Karpas-422 (cell line): ENCODE data around the gene SLC25A17. TPM values are rescaled to one million over a fixed set of nuclear protein-coding genes. Genes with fewer than 3 reads are reported as not detected.
A peak's percentile ranks its signal among the peaks of the same experiment; 100 is the strongest.
"Not testable (repeated sequence)": the region's sequence is repeated elsewhere in the genome, so short reads cannot be mapped to it uniquely, and the experiment has no call there.

ENCODE experiments used
- DNase-seq: peaks from one replicate; pipeline ENCODE4 v3.0.0-alpha.2; 2015
- H2AFZ ChIP-seq: fragments of 200-600 bp; sonication (generic); 2 replicates; pipeline ENCODE4 v1.6.1; 2014; ENCODE audit warnings: antibody characterized with exemption, low read length, mixed read lengths
- H3K27ac ChIP-seq: fragments of 200-600 bp; sonication (generic); 2 replicates; pipeline ENCODE4 v1.5.1; 2014; ENCODE audit warnings: mild to moderate bottlenecking, low read length, moderate library complexity
- H3K27me3 ChIP-seq: fragments of 200-600 bp; sonication (generic); 2 replicates; pipeline ENCODE4 v1.6.1; 2014; ENCODE audit warnings: low read length, mixed read lengths
- H3K36me3 ChIP-seq: fragments of 200-600 bp; sonication (generic); 2 replicates; pipeline ENCODE4 v1.6.1; 2014; ENCODE audit warnings: low read length, mixed read lengths; ENCODE audit not compliant: insufficient read depth
- H3K4me1 ChIP-seq: fragments of 200-600 bp; sonication (generic); 2 replicates; pipeline ENCODE4 v1.6.1; 2014; ENCODE audit warnings: mild to moderate bottlenecking, low read length, mixed read lengths
- H3K4me2 ChIP-seq: fragments of 200-600 bp; sonication (generic); 2 replicates; pipeline ENCODE4 v1.6.1; 2014; ENCODE audit warnings: low read length, low read depth, mild to moderate bottlenecking; ENCODE audit not compliant: poor library complexity, severe bottlenecking
- H3K4me3 ChIP-seq: fragments of 200-600 bp; sonication (generic); 2 replicates; pipeline ENCODE4 v1.5.1; 2014; ENCODE audit warnings: mild to moderate bottlenecking, antibody characterized with exemption, low read length, mixed read lengths
- H3K79me2 ChIP-seq: fragments of 200-600 bp; sonication (generic); 2 replicates; pipeline ENCODE4 v1.6.1; 2014; ENCODE audit warnings: mild to moderate bottlenecking, low read length, mixed read lengths
- H3K9ac ChIP-seq: fragments of 200-600 bp; sonication (generic); 2 replicates; pipeline ENCODE4 v1.6.0; 2014; ENCODE audit warnings: low read length
- H3K9me2 ChIP-seq: fragments of 200-600 bp; sonication (generic), shearing (Covaris generic); replicated peaks from 2 replicates; pipeline ENCODE4 v1.6.0; 2014; ENCODE audit warnings: mild to moderate bottlenecking, low read length, moderate library complexity; ENCODE audit not compliant: insufficient read depth
- H3K9me3 ChIP-seq: fragments of 300-700, 200-600 bp; sonication (generic); 2 replicates; pipeline ENCODE4 v1.6.1; 2014; ENCODE audit warnings: low read length, mixed read lengths
- H4K20me1 ChIP-seq: fragments of 200-600 bp; sonication (generic); 2 replicates; pipeline ENCODE4 v1.6.1; 2014; ENCODE audit warnings: mild to moderate bottlenecking, antibody characterized with exemption, low read length, low read depth; ENCODE audit not compliant: insufficient read depth
- total RNA-seq: library from RNA; depleted of rRNA; stranded (reverse); fragments of >200 nt; shearing (Covaris generic); gene quantifications from 2 replicates; pipeline ENCODE4 v1.2.3, GENCODE V29; 2014; ENCODE audit warnings: low replicate concordance

The SLC25A17 gene
- total RNA-seq, 1 experiment from 2014 or later = 41.8 TPM

- no peaks in the 10 kb centered on the region for H3K36me3 ChIP-seq
- H3K9me3 ChIP-seq = no peaks in the 10 kb centered on the region
- no peaks in the 10 kb centered on the region for H3K9me2 ChIP-seq
- no peak overlapping the region for H3K9ac ChIP-seq
- no peaks in the 10 kb centered on the region for H4K20me1 ChIP-seq
- no peak overlapping the region for H3K4me2 ChIP-seq
- H3K79me2 ChIP-seq = no peaks in the 10 kb centered on the region
- no peak overlapping the region for H3K4me3 ChIP-seq
- peaks cover 6% of the 10 kb centered on the region for H3K4me1 ChIP-seq
- H3K27ac ChIP-seq = no peak overlapping the region
- H3K27me3 ChIP-seq = no peaks in the 10 kb centered on the region
- H2AFZ ChIP-seq = no peak overlapping the region
- DNase-seq = no peak
Observed at GRCh38 chr22:40728731-40729189, 90.4 kb downstream of the SLC25A17 start.

- H3K9me2 ChIP-seq = no peaks in the 10 kb centered on the region
- no peaks in the 10 kb centered on the region for H3K79me2 ChIP-seq
- peaks cover 6% of the 10 kb centered on the region for H3K4me1 ChIP-seq
- H3K36me3 ChIP-seq = no peaks in the 10 kb centered on the region
- no peaks in the 10 kb centered on the region for H4K20me1 ChIP-seq
- no peak overlapping the region for H3K4me3 ChIP-seq
- H3K9me3 ChIP-seq = no peaks in the 10 kb centered on the region
- no peaks in the 10 kb centered on the region for H3K27me3 ChIP-seq
- H3K9ac ChIP-seq = no peak overlapping the region
- no peak overlapping the region for H3K4me2 ChIP-seq
- no peak overlapping the region for H2AFZ ChIP-seq
- H3K27ac ChIP-seq = no peak overlapping the region
- no peak for DNase-seq
Observed at GRCh38 chr22:40727964-40728615, 91.1 kb downstream of the SLC25A17 start.

GRCh38 chr22:40727070-40727963 lies 91.8 kb downstream of the SLC25A17 start:
- Histone ChIP-seq H3K36me3 (no peaks in the 10 kb centered on the region), H3K4me3 (no peak overlapping the region), H3K4me1 (no peaks in the 10 kb centered on the region; the same call in 1 of the 2 replicates), H3K9ac (no peak overlapping the region), H3K79me2 (no peaks in the 10 kb centered on the region), H3K9me3 (no peaks in the 10 kb centered on the region), H3K27ac (no peak overlapping the region), H3K27me3 (no peaks in the 10 kb centered on the region), H3K9me2 (no peaks in the 10 kb centered on the region), H3K4me2 (no peak overlapping the region), H4K20me1 (no peaks in the 10 kb centered on the region), H2AFZ (no peak overlapping the region)
- no peak for DNase-seq

- Histone ChIP-seq H2AFZ (no peak overlapping the region), H3K36me3 (no peaks in the 10 kb centered on the region), H3K9ac (no peak overlapping the region), H3K4me1 (no peaks in the 10 kb centered on the region), H3K9me3 (no peaks in the 10 kb centered on the region), H3K4me3 (no peak overlapping the region), H3K27ac (no peak overlapping the region), H3K9me2 (no peaks in the 10 kb centered on the region), H3K27me3 (no peaks in the 10 kb centered on the region), H3K79me2 (no peaks in the 10 kb centered on the region), H4K20me1 (no peaks in the 10 kb centered on the region), H3K4me2 (no peak overlapping the region)
- DNase-seq = peak; percentile 43
Observed at GRCh38 chr22:40726514-40726913, 92.6 kb downstream of the SLC25A17 start.

GRCh38 chr22:40723396-40723933 lies 95.7 kb downstream of the SLC25A17 start:
- Histone ChIP-seq H3K36me3 (no peaks in the 10 kb centered on the region), H3K9me2 (no peaks in the 10 kb centered on the region), H3K27me3 (no peaks in the 10 kb centered on the region), H3K27ac (no peak overlapping the region), H3K9ac (no peak overlapping the region), H3K79me2 (no peaks in the 10 kb centered on the region), H3K4me1 (peaks cover under 1% of the 10 kb centered on the region), H3K4me3 (no peak overlapping the region), H3K4me2 (no peak overlapping the region), H4K20me1 (no peaks in the 10 kb centered on the region), H3K9me3 (no peaks in the 10 kb centered on the region), H2AFZ (no peak overlapping the region)
- DNase-seq = no peak

- no peak overlapping the region for H2AFZ ChIP-seq
- H3K27me3 ChIP-seq = no peaks in the 10 kb centered on the region
- H3K36me3 ChIP-seq = no peaks in the 10 kb centered on the region
- no peaks in the 10 kb centered on the region for H4K20me1 ChIP-seq
- no peak overlapping the region for H3K4me2 ChIP-seq
- H3K4me3 ChIP-seq = no peak overlapping the region
- no peak overlapping the region for H3K9ac ChIP-seq
- H3K9me3 ChIP-seq = no peaks in the 10 kb centered on the region
- DNase-seq = no peak
- H3K27ac ChIP-seq = no peak overlapping the region
- no peaks in the 10 kb centered on the region for H3K79me2 ChIP-seq
- H3K4me1 ChIP-seq = peaks cover 5% of the 10 kb centered on the region
- H3K9me2 ChIP-seq = no peaks in the 10 kb centered on the region
Observed at GRCh38 chr22:40721266-40721665, 97.9 kb downstream of the SLC25A17 start.

GRCh38 chr22:40720538-40721256 lies 98.4 kb downstream of the SLC25A17 start:
- Histone ChIP-seq H3K4me2 (no peak overlapping the region), H2AFZ (no peak overlapping the region)

GRCh38 chr22:40720156-40720537 lies 99.0 kb downstream of the SLC25A17 start:
- H3K79me2 ChIP-seq, H3K27ac ChIP-seq, H3K4me1 ChIP-seq, DNase-seq, H3K27me3 ChIP-seq, H3K9me3 ChIP-seq, H3K36me3 ChIP-seq, H2AFZ ChIP-seq, H3K4me3 ChIP-seq, H4K20me1 ChIP-seq, H3K4me2 ChIP-seq, H3K9me2 ChIP-seq, H3K9ac ChIP-seq: not testable (repeated sequence)

More at GRCh38 chr22:40720538-40721256, 98.4 kb downstream of the SLC25A17 start:
- no peaks in the 10 kb centered on the region for H3K9me3 ChIP-seq
- H3K4me1 ChIP-seq = peaks cover 5% of the 10 kb centered on the region
- H3K79me2 ChIP-seq = no peaks in the 10 kb centered on the region
- no peaks in the 10 kb centered on the region for H4K20me1 ChIP-seq
- no peak for DNase-seq
- H3K4me3 ChIP-seq = no peak overlapping the region
- H3K9me2 ChIP-seq = no peaks in the 10 kb centered on the region
- H3K36me3 ChIP-seq = no peaks in the 10 kb centered on the region
- no peak overlapping the region for H3K27ac ChIP-seq
- no peaks in the 10 kb centered on the region for H3K27me3 ChIP-seq
- no peak overlapping the region for H3K9ac ChIP-seq
